ENCODE results near the gene SPTLC1. TPM values are rescaled to one million over a fixed set of nuclear protein-coding genes. Genes with fewer than 3 reads are reported as not detected.
"Not testable (repeated sequence)": the region's sequence is repeated elsewhere in the genome, so short reads cannot be mapped to it uniquely, and the experiment has no call there.

SPTLC1 gene
- total RNA-seq, 1 donor from 2014 or later: 45.9 TPM

DNA sequence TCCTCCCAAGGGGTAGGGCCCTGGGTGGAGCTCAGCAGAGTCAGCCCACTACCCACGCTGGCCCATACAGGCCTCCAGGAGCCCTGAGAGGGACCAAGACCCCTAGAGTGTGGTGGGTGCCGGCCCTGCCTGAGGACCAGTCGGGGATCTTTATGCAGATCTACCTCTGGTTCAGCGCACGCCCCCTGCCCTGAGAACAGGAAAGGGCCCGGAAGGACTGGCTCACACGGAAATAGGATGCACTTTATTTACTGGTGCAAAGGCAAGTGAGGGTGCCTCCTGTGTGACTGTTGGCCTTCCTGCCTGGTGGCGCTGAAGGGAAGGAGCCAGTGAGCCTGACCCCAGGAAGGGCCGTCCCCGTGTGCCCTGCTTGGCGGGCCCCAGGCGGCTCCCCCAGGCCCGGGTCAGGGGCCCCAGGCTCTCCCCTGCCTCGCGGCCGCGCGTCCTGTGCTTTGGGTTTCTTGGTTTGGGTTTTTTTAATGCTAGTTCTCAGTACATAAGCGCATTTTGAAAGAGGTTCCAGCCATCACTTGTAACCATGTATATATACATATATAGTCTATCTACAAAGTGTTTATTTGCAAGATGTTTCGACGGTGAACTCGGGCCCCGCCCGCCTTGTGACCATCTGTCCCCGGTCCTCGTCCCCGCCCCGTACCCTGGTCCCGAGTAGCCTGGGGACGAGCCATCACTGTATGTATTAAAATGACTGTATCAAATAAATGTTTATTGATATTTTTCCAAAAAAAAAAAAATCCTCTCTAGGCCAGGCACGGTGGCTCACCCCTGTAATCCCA is 88.8 kb downstream of the SPTLC1 start:
- no peaks in the 10 kb centered on the region for H3K27me3 Mint-ChIP-seq (ENCODE audit: unreplicated experiment)
- no peak overlapping the region for H3K27ac Mint-ChIP-seq (ENCODE audit: unreplicated experiment)
- no peaks in the 10 kb centered on the region for H3K4me1 Mint-ChIP-seq (ENCODE audit: low read depth, unreplicated experiment)
- no peak overlapping the region for H3K4me3 Mint-ChIP-seq (ENCODE audit: unreplicated experiment)
- DNase-seq: no peak
- no peaks in the 10 kb centered on the region for H3K36me3 Mint-ChIP-seq (ENCODE audit: unreplicated experiment)
- no peak for TF ChIP-seq CTCF (IDR thresholded peaks at IDR 0.05; ENCODE audit: partially characterized antibody, unreplicated experiment)
- H3K9me3 Mint-ChIP-seq (ENCODE audit: unreplicated experiment): no peaks in the 10 kb centered on the region

DNA sequence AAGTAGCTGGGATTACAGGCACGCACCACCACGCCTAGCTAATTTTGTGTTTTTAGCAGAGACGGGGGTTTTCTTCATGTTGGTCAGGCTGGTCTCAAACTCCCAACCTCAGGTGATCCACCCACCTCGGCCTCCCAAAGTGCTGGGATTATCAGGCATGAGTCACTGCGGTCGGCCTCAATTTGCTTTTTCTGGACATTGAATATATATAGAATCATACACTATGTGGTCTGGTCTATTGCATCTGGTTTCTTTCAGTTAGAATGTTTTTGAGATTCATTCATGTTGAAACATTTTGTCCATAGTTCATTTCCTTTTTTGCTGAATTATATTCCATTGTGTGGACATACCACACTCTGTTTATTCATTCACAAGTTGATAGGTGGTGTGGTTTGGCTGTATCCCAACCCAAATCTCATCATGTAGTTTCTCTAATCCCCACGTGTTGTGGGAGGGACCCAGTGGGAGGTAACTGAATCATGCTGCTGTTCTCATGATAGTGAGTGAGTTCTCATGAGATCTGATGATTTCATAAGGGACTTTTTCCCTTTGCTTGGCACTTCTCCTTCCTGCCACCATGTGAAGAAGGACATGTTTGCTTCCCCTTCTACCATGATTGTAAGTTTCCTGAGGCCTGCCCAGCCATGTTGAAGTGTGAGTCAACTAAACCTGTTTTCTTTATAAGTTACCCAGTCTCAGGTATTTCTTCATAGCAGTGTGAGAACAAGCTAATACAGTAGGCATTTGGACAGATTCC is 93.2 kb downstream of the SPTLC1 start:
- H3K27ac Mint-ChIP-seq (ENCODE audit: unreplicated experiment); H3K4me1 Mint-ChIP-seq (ENCODE audit: low read depth, unreplicated experiment); H3K4me3 Mint-ChIP-seq (ENCODE audit: unreplicated experiment); H3K9me3 Mint-ChIP-seq (ENCODE audit: unreplicated experiment); DNase-seq; H3K36me3 Mint-ChIP-seq (ENCODE audit: unreplicated experiment); H3K27me3 Mint-ChIP-seq (ENCODE audit: unreplicated experiment): not testable (repeated sequence)

GRCh38 chr9:92019658-92020057 is 95.6 kb downstream of the SPTLC1 start:
- H3K36me3 Mint-ChIP-seq (ENCODE audit: unreplicated experiment): peaks cover 1% of the 10 kb centered on the region
- H3K27ac Mint-ChIP-seq (ENCODE audit: unreplicated experiment): peak overlapping the region; percentile 11
- peaks cover 6% of the 10 kb centered on the region for H3K9me3 Mint-ChIP-seq (ENCODE audit: unreplicated experiment)
- peaks cover 2% of the 10 kb centered on the region for H3K4me1 Mint-ChIP-seq (ENCODE audit: low read depth, unreplicated experiment)
- H3K27me3 Mint-ChIP-seq (ENCODE audit: unreplicated experiment): no peaks in the 10 kb centered on the region
- H3K4me3 Mint-ChIP-seq (ENCODE audit: unreplicated experiment): no peak overlapping the region
- no peak for TF ChIP-seq CTCF (IDR thresholded peaks at IDR 0.05; ENCODE audit: partially characterized antibody, unreplicated experiment)
- no peak for DNase-seq

DNA sequence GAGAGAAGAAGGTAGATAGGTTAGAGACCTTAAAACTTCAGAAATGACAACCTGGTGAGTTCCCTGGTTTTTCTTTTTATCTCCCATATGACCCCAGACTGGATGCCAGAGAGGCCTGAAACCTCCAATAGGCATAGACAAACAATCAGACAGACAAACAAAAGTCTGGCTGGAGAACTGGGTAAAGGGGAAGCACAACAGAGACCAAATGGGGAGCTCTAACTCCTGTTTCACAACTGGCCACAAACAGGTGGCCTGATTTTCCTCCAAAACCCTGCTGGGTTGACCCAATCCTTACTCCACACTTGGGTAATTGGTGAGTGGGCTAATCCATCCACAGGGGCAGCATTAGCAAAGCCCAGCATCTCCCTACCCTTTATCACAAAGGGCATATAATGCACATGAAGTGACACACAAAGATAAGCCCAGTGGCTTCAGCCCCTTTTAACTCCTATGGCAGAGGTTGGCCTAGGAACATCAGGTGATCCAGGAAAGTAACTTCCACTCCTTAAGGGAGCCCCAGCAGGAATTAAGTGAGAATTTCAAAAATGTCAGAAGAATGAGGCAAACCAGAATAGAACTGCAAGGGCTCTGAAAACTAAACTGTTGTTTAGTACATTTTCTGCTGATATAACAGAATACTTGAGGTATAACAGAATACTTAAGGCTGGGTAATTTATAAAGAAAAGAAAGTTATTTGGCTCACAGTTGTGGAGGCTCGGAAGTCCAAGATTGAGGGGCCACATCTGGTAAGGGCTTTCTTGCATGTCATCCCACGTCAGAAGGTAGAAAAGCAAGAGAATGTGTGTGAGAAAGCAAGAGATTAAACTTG is 104.3 kb downstream of the SPTLC1 start:
- H3K4me1 Mint-ChIP-seq (ENCODE audit: low read depth, unreplicated experiment): no peaks in the 10 kb centered on the region
- H3K36me3 Mint-ChIP-seq (ENCODE audit: unreplicated experiment): peaks cover 8% of the 10 kb centered on the region
- no peak overlapping the region for H3K4me3 Mint-ChIP-seq (ENCODE audit: unreplicated experiment)
- H3K27ac Mint-ChIP-seq (ENCODE audit: unreplicated experiment): no peak overlapping the region
- peaks cover 2% of the 10 kb centered on the region for H3K9me3 Mint-ChIP-seq (ENCODE audit: unreplicated experiment)
- DNase-seq: no peak
- no peak for TF ChIP-seq CTCF (IDR thresholded peaks at IDR 0.05; ENCODE audit: partially characterized antibody, unreplicated experiment)
- no peaks in the 10 kb centered on the region for H3K27me3 Mint-ChIP-seq (ENCODE audit: unreplicated experiment)

GRCh38 chr9:92010253-92010652 is 105.0 kb downstream of the SPTLC1 start:
- H3K27me3 Mint-ChIP-seq (ENCODE audit: unreplicated experiment): not testable (repeated sequence)

More at GRCh38 chr9:92010253-92010652, 105.0 kb downstream of the SPTLC1 start:
- not testable (repeated sequence) for H3K4me1 Mint-ChIP-seq (ENCODE audit: low read depth, unreplicated experiment); DNase-seq; H3K27ac Mint-ChIP-seq (ENCODE audit: unreplicated experiment); H3K9me3 Mint-ChIP-seq (ENCODE audit: unreplicated experiment); H3K36me3 Mint-ChIP-seq (ENCODE audit: unreplicated experiment); H3K4me3 Mint-ChIP-seq (ENCODE audit: unreplicated experiment)
